CD4-positive, alpha-beta T cell treated with Interferon gamma for 1 hour (primary cell): Measurements from ENCODE around the gene HOXA9.

Experiments
- DNase-seq: peaks from one replicate; pipeline ENCODE4 v3.0.0-alpha.2; 2020

The HOXA9 gene

DNA sequence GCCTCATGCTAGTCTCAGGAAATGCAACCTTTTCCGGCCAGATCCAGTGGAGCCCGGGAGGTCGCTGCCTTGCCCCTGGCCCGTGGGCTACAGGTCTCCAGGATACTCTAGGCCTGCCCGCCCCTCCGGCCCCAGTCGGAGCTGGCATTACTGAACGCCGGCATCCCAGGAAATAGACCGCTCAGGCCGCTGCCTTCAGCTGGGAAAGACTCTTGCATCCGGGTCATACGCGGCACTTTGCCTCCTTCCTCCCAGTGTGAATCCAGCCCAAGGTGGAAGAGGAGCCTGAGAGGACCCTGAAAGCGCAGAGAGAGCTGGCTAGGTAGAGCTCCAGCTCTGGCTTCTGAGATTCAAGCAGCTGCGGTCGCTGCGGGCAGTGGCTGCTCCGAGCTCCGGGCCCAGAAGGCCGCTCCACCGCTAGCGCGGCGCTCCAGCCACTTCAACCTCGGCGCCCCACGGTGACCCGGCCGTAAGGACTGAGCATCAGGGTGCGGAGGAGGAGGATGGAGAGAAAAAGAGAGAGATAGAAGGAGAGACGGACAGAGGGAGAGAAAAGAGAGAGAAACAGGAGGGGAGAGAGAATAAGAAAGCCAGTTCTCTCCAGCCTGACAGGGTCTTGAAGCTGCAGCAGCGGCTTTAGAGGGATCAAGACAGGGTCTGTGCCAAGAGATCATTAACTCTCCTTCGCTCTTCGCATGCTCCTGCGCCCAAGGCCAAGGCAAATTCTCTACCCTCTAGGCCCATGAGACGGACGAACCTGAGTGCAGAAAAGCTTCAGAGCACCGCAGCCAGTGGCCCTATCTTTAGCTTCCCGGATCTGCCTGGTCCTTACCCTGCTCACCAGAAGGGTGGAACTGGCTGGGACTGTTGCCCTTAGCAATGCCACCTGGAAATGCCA is 10.5 kb upstream of the HOXA9 start:
- no peak for DNase-seq

DNA sequence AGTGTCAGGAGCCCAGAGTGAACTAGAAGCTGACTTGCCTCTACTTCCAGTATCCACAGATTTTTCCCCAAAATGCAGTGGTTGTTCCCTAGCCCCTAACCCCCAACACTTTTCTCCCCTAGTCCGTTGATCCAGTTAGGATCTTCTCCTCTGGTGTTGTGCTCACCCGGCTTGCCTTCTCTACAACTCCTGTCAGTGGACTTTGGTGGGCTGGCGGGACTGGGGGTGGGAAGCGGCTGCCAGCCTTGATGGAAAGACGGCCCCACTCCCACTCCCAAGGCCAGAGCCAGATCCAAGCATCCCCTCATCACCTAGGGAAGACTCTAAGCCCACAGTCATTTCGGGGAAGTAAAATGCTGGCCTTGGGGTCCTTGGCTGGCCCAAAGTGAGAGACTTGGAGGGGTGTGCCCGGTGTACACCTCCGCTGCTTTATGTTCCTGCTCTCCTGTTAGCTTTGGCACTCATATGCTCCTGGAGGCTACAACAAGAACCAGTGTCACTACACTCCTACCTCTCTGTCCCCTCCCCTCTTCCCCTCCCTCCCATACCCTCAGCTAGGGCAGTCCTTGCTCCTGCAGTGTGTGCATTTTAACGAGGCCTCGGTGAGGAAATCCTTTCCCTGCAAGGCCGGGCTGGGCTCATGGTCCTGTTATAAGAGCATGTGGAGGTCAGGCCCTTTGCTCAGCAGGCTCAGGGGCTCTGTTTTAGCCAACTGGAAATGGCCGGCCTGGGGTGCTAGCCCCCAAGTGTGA is 9.7 kb upstream of the HOXA9 start:
- no peak for DNase-seq

DNA sequence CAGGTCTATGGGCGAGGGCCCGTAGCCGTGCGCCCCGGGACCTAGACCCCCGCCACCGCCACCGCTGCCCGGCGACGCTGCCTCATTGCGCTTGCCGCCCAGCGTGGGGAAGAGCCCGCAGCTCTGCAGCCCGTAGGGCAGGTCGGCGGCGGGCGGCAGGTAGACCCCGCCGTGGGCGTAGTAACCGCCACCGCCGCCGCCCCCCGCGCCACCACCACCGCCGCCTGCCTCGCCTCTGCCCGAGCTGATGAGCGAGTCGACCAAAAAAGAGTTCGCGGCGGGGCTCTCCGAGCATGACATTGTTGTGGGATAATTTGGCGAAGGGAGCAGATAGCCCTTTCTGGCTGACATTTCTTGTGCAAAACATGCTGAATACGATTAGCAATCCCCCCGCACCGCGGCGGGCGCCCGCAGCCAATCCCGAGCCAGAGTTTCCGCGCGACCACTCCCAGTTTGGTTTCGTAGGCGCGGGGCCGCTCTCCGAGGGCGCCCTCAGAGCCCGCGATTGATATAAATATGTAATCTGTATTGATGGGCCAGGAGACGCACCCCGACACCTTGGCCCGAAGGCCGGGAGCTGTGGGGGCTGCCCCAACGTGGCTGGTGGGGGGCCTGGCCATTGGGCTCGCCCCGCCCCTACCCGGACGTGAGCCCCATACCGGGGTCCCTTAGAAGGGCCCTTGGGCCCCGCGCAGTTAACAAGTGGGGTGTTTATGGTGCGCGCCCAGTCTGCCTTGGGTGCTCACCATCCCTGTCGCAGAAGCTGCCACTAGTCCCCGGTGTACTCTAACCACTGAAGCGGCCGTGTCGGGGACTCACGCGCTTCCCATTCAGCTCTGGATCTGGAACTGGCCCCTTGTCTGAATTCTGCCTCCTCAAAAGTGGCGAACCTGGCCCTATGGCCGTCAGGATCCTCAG is 8.9 kb upstream of the HOXA9 start, which contains the start of gene HOXA10:
TSS of gene HOXA10 (minus strand) at position 365 of the 918 bp plus-strand sequence. CDS start at position 351, 14 bp downstream.
- DNase-seq: no peak

DNA sequence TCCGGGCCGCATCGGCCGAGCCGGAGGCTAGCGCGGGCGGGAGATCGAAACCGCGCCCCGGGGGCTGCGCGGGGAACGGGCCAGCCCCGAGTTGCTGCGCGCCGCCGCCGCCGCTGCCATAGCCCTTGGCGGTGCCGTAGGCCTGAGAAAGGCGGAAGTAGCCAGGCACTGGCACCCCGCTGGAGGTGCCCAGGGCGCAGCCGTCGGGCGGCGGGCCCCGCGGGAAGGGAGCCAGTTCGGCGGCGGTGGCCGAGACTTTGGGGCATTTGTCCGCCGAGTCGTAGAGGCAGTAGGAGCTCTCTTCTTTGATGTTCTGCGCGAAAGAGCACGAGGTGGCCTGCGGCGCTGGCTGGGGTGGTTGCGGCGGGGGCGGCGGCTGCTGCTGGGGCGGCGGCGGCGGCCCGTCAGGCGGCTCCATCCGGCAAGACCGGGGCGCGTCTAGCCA is 8.2 kb upstream of the HOXA9 start:
- peak; percentile 33 for DNase-seq

DNA sequence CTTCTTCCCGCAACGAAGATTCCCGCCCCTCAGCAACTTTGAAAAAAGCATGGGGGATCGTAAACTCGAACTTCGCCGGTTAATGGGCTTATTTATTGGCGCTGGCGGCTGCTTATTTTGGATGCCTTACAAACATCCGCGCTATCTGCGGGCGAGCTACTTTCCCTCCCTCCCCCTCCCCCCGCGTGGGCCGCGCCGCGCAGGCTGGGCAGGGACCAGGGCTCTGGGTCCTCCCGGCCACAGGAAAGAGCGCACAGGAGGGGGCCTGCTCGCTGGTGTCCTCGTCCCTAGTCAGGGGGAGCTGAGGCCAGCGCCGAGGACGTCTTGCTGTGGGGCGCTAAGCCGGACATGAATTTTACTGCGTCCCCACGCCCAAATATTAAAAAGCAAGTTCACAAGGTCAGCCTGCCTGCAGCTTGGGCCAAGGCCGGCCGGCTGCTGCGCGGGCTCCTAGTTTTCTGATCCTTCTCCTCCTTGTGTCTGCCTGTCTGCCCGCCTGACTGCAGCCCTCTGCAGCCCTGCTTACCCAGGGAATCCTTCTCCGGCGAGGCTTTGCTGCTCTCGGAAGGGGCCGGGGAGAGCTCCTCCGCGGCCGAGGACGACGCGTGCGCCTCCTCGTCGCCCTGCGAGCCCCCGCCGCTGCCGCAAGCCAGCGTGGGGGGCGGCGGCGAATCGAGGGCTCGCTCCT is 7.6 kb upstream of the HOXA9 start:
- no peak for DNase-seq

DNA sequence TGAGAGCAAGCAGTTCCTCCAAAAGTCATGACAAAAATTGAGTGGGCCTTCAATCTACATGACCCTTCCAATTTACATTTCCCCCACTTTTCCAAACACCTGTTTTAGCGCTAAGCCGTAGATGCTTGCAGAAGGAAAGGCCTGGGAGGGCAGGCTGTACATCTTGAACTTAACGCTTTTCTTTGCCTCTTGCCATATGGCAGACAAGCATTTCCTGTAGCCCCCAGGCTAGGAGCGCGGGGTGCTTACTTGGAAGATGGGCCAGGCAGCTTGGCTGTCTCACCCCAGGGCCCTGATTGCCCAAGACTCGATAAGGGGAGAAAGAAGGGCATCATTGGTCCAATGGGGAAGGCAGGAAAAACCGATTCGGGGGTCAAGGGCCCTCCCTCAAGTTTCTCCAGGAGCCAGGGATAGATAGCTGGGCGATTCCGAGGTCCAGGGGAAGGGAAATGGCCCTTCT is 7.0 kb upstream of the HOXA9 start:
- DNase-seq: no peak

DNA sequence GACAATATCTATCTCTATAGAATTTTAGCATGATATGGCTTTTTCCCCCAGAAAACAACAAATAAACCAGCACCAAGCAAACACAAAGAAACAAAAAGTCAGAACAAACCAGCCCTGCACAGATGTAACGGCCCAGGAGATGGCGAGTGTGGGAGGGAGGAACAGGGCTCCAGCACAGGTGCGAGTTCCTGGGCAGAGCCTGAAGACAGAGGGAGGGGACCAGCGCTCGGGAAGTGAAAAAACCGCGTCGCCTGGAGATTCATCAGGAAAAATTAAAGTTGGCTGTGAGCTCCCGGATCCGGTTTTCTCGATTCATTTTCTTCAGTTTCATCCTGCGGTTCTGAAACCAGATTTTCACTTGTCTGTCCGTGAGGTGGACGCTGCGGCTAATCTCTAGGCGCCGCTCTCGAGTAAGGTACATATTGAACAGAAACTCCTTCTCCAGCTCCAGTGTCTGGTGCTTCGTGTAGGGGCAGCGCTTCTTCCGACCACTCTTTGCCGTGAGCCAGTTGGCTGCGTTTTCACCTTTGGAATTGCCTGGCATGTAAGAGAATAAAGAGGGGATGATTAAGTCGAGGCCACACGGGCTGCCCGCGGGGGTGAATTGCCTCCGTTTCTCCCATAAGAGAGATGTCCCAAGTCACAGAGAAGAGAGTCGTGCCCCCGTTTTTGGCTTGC is 6.4 kb upstream of the HOXA9 start:
- no peak for DNase-seq

DNA sequence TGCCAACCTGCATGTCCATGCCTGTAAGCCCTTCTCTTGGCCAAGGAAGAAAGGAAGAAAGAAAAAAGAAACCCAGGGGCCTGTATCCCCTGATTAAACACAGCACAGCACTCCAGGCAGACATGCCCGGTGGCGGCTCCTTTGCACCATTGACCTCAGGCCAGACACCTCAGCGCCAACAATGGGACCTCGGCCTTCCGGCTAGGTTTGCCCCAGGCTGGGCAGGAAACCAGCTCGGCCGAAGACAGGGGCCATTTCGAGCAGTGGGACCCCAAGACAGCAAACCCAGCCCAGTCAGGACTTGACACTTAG is 5.9 kb upstream of the HOXA9 start:
- no peak for DNase-seq

DNA sequence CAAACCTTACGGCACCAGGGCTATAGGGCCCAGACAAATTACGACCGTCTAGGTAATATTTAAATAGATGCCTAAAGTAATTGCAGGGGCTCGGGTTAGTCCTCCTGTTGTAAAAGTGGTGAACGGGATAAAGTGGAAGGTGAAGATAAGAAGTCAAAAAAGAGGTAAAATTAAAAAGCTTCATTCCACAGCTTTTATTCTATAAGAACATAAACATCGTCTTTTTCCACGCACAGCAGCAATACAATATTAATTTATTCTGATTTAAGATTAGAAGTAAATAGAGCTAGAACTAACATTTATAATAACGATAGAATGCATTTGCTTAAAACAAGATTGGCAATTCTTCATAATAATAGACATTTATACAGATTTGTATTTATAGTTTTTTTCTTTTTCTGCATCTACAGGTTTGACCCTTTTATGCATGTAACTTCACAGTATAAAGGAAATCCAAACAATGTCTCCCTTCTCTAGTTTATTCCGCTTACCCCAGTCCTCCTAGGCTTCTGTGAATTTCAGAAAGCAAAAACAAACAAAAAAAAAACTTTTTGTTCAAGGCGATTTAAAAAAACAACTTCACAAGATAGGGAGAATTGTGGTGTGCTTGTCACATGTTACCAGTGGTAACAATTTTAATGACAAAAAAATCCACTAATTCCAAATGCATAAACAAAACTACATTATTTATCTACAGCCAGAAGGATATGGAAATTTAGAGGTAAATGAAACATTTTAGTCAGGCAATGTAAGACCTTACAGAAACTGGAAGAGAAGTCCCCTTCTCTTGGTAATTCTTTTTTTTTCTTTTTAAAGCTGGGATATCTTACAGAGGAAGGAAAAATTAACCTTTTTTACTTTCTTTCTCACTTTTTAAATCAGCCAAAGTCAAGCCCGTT is 5.3 kb upstream of the HOXA9 start:
- no peak for DNase-seq

DNA sequence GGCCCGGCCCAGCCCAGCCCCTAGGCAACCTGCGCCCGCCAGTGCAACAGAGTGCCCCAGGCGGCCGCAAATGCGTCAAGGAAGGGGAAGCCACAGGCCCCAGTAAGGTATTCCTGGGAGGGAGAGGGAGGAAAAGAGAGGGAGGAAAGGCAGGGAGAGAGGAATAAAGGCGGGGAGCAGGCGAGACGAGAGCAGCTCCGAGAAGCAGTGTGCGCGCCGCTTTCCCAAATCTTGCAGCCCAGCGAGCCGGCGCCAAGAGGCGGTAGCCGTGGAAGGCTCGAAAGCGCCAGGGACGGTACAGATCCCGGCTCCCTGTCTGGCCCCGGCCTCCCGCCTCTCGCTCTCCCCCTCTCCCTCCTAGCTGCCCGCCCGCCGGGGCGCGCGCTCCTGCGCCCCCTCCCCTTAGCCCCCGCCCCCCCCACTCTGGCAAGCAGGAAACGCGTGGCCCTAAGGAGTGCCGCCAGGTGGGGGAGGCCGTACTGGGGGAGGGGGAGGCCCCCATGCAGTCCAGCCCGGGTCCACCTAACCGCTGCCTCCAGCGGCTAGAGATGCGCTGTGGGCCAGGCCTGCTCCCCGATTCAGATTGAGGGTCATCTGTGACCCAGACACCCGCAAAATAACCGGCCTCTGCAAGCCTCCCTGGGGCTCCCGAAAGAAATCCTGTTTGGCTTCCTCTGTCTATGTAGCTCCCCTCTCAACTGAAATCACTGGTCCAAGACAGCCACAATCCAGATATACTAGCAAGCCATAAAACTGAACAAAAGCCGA is 4.5 kb upstream of the HOXA9 start:
- no peak for DNase-seq

DNA sequence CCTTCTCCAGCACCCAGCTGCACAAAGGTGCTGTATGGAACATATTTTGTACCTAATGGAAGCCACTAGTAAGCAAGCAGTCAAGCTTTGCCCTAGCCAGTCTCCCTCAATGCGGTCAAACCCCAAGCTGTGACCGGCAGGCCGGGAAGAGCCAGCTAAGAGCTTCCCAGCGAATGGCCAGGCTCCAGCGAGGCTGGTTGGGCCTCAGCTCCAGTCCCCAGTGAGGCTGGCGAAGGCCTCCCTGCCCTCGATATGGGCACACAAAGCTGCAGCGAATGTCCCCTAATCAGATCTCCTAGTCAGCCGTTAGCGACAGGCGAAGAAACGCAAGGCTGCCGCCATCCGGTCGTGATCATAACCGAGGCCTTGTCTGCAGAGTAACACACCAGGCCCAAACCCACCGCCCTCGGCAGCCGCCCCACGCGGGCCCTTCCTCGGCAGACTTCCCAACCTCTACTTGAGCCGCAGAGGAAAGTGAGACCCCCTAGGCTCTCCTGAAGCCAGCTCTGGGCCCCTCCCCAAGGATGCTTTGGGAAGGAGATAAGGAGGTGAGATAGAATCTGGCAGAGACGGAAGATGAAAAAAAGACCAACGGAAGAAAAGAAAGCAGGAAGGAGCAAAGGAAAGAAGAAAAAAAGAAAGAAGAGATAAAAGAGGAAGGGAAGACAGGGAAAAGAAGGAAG is 3.1 kb upstream of the HOXA9 start:
- no peak for DNase-seq

DNA sequence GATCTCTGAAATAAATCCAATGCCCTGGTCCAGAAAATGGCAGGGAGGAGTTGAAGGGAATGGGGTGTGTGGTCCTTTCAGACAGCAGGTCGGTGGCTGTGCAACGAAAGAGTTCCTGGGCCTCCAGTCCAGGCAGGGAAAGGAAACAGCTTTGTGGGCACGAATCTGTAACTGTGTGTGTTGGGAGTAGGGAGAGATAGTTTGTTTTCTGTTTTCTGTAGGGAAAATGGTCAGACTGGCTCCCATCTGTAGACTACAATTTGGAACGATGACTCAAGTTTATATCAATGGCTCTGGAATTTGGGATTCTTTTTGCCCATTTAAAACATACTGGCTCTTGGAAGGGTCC is 2.6 kb upstream of the HOXA9 start:
- no peak for DNase-seq

DNA sequence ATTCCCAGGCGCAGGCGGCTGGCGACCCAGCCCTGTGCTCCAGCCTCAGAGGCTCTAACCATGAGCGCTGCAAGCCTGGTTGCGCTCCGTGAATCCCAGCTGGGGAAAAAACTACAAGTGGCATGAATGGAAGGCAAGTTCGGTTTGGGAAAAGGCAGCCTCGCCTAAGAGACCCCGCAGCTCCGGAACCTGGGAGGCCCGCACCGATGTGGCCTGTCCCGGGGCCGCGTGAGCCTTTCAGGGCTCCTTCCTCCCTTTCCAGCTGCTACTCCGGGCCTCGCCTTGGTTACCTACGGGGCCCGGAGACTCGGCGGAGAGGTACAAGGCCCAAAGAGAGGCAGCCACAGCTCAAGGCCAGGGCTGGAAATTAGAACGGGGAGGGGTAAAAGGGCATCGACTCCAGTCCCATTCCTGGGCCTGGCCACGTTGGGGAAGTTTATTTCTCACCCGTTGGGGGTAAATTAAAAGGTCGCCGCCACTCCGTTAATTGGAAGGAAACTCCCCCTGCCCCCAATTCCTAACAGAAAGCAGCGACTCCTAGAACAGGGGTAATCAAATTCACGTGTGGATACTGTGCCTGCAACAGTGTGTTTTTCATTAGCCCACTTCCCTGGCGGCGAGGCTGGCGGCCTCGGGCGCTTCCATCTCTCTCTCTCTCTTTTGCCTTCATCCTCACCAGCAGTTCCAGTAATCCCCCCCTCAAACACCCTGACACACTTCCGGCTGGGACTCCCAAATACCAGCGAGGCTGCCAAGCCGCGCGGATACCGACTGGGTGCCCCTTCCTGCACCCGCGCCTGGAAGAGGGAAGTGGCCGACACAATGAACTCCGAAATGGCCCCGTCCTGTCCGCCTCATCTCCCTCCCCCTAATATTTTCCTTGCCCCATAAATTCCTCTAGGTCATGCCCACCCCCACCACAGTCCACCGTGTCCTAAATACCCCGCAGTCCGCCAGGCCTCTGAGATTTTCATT is 1.5 kb upstream of the HOXA9 start:
- no peak for DNase-seq

DNA sequence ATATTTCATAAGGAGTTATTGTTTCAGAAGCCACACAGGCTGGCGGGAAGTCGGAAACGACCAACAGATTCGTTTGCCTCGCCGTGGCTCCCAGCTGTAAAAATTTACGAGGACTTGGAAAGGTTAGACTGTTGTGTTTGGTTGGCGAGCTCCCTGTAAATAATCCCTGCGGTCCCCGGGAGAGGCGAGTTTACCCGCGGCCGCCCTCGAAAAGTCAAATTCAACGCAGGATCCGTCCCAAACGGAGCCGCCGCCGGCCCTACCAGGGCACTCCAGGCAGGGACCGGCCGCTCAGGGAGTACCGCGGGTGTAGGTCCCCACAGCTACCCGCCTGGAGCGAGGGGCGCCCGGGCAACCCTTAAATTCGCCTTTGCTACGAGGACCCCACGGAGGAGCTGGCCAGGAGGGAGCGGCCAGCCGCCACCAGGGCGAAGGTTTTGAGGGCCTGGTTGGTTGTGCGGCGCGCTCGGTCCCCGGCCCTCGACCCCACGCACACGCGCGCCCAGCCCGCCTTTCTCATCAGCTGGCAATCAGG is 726 bp upstream of the HOXA9 start:
- no peak for DNase-seq

DNA sequence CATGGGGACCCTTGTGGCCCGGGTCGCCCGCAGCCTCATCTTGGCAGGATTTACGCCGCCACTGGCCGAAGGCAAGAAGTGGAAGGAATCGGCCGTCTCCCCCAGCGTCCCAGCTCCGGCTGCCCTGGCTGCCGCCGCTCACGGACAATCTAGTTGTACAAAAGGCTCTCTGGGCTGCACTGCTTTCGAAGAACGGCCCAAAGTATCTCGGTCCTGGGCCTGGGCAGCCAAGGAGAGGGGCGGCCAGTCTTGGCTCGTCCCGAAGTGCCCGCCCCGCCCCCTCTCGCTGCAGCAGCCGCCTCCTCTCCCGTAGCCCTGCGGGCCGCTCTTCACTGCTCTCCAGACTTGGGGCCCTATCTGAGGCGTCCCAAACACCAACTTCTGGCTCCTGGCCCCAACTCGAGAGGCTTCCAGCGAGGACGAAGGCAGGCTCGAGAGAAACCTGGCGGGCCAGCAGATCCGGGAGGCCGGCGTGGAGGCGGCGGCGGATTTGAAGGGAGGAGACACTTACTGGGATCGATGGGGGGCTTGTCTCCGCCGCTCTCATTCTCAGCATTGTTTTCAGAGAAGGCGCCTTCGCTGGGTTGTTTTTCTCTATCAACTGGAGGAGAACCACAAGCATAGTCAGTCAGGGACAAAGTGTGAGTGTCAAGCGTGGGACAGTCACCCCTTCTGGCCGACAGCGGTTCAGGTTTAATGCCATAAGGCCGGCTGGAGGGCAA is 809 bp downstream of the HOXA9 start:
- no peak for DNase-seq

DNA sequence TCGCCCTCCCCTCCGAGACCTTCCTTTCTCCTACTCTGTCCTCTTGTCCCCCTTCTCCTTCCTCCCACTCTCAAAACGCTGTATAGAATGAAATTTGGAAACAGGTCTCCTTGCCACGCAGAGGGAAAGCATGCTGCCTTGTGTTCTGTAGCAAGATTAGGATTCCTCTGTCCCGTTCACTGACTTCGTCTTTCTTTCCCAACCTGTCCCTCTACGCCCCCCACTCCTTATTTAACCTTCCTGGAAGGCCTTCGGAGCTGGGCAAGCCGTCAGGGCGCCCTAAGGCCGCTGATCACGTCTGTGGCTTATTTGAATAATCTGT is 1.3 kb downstream of the HOXA9 start:
- DNase-seq: no peak
